ENCODE results near the gene NR3C1.

NR3C1 gene

DNA sequence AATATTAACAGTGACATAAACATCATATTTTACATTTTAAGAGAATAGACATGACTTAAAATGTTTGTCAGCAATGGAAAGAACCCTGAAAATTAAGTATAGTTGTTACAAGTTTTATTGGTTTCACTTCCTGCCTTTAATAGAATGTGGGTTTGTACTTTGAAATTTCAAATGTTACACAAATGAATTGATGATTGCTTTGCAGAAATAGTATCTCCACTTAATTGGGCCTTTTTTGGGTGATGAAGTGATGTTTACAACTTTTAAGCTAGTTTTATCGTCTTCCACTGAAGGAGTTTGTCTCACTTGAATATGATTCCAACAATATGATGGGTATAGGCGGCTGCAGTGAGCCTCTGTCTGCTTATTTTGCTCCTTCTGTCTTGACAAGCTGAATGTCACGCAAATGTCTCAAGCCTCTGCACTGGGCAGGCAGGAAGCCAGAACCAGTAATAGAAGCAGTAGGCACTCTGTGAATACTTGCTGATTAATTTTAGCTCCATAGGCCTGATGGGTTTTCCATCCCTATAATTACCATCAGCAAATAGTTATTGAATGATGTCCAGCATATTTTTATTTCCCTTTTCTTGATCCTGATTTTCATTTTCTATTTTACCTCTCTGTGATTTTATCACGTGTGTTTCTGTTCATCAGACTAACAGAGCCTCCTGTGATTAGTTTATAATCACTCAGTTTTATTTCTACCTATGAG lies 10.6 kb upstream of the NR3C1 start:
- no peak for TF ChIP-seq CTCF (IDR thresholded peaks at IDR 0.05; ENCODE audit: control extremely low read depth, extremely low read depth, low read depth, missing control alignments)
- ChIA-PET POLR2A (interaction anchor here (0.7 kb wide), 1 partner anchor 10 kb away, joined by 3 read pairs; no protein-coding TSS in a partner anchor), CTCF (interaction anchor here (1.4 to 2.5 kb wide), 2 partner anchors 10 to 411 kb away, joined by 4 to 17 read pairs; partner anchors contain the start of gene NR3C1)
- no peak for DNase-seq (ENCODE audit: extremely low spot score)

DNA sequence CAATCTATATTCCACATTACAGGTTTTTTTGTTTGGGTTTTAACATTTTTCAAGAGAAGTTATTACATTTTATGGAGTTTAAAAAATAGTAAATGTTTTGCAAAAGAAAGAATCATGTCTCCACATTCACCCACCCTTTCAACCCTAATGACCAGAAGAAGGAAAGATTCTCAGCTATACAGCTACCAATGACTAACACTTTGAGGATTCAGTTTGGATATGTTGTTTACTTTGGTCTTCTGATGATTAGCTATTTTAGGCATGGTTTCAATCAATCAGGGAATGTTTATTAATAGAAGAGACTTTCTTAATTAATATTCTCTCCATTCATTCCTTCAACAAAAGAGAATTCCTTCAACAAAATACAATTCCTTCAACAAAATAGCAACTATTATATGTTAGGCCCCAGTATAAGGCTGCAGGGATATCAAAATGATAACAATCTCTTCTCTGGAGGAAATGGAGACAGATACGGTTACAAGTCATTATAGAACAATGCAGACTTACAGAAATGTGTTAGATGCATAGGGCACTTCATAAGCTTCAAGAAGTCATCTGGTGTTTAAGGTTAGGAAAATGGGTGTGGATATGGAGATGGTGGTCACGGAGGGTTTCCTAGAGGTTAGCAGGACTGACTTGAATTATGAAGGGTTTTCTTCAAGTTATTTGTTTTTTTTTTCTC lies 9.3 kb upstream of the NR3C1 start:
- ChIA-PET POLR2A (no interaction called here), CTCF (interaction anchor here (1.4 to 2.5 kb wide), 2 partner anchors 9 to 412 kb away, joined by 4 to 17 read pairs; partner anchors contain the start of gene NR3C1)
- DNase-seq (ENCODE audit: extremely low spot score) = no peak
- TF ChIP-seq CTCF (IDR thresholded peaks at IDR 0.05; ENCODE audit: control extremely low read depth, extremely low read depth, low read depth, missing control alignments) = no peak

GRCh38 chr5:143409926-143410325 lies 6.4 kb upstream of the NR3C1 start:
- CTCF ChIA-PET = interaction anchor here (1.6 to 2.1 kb wide), 4 partner anchors 11 to 415 kb away, joined by 4 to 7 read pairs (median 6); no protein-coding TSS in a partner anchor
- TF ChIP-seq CTCF (IDR thresholded peaks at IDR 0.05; ENCODE audit: control extremely low read depth, extremely low read depth, low read depth, missing control alignments) = no peak
- DNase-seq (ENCODE audit: extremely low spot score) = no peak
- POLR2A ChIA-PET = no interaction called here

GRCh38 chr5:143406408-143406807 lies 2.9 kb upstream of the NR3C1 start:
- ChIA-PET POLR2A (no interaction called here), CTCF (interaction anchor here (0.5 kb wide), 1 partner anchor 418 kb away, joined by 3 read pairs; no protein-coding TSS in a partner anchor)
- TF ChIP-seq CTCF (IDR thresholded peaks at IDR 0.05; ENCODE audit: control extremely low read depth, extremely low read depth, low read depth, missing control alignments) = no peak
- no peak for DNase-seq (ENCODE audit: extremely low spot score)

DNA sequence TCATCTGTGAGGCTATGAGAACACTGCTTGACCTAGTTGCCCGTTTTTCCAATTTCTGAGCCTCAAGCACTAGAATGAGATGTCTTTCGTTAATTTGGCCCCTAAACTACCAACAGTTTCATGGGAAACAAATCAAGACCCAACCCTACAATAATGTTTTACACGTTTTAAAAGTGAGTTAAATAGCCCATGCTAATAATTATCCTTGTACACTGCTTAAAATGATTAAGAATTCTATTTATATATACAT lies 2.3 kb upstream of the NR3C1 start:
- no peak for DNase-seq (ENCODE audit: extremely low spot score)

More for the DNA sequence above, 2.3 kb upstream of the NR3C1 start:
- POLR2A ChIA-PET = no interaction called here
- TF ChIP-seq CTCF (IDR thresholded peaks at IDR 0.05; ENCODE audit: control extremely low read depth, extremely low read depth, low read depth, missing control alignments) = no peak
- CTCF ChIA-PET = no interaction called here
